ENCODE results near the gene GDA. TPM values are rescaled to one million over a fixed set of nuclear protein-coding genes. Genes with fewer than 3 reads are reported as not detected.

The GDA gene
- total and polyA plus RNA-seq, 12 donors, result 0.11 to 5.5 (median 0.39) TPM; not detected in 3

DNA sequence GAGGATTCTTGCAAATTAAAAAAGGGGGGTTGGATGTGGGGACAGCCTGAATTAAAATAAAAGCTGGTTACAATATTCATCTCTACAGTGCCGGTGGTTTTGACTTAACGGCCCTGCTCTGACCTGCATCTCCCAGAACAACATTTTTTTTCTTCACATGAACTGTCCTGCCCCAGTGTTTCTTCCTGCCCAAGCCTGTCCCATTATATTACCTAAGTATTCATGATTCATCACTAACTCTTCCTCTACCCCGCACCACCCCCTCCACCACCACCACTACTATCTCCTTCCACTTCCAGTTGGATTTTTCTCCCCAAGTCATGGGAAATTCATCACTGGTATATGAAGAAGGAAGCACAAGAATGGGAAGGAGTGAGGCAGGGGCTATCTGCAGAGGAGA, 125.7 kb downstream of the GDA start:
- intact Hi-C loops (cut with DNase I), result loop anchor here in 4 of 10 donors (5.0 to 10.0 kb wide), 3 partner anchors 460 to 470 kb away; no protein-coding TSS in a partner anchor
- no peak for ATAC-seq

DNA sequence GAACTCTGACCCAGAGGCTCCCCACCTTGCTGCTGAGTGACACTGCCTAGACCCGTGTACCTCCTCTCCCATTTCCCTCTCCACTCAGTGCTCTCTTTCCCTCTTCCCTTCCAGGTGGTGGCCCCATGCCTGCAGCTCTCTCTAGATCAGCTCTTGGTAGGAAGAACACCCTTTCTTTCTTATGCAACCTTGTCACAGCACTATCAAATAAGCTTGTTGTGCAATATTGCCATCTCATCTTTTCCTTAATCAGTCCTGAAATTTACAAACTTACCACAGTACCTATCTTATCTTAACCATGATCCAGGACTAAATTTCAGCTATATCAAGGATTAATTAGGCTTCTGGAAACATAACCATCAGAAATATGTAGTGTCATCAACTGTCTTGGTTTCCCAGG, 127.2 kb downstream of the GDA start:
- Histone ChIP-seq H3K4me1 (no peaks in the 10 kb centered on the region), H3K36me3 (no peaks in the 10 kb centered on the region), H3K27ac (no peak overlapping the region), H3K4me3 (no peak overlapping the region), H3K9me3 (no peaks in the 10 kb centered on the region), H3K27me3 (no peaks in the 10 kb centered on the region)
- intact Hi-C loops (cut with DNase I), result loop anchor here in 2 of 10 donors (10.0 kb wide), 2 partner anchors 462 to 472 kb away; no protein-coding TSS in a partner anchor
- 78 to 80% methylated on average over 1 of the region's 1 CpG for WGBS, 2 donors
- TF ChIP-seq, protein P1, sequence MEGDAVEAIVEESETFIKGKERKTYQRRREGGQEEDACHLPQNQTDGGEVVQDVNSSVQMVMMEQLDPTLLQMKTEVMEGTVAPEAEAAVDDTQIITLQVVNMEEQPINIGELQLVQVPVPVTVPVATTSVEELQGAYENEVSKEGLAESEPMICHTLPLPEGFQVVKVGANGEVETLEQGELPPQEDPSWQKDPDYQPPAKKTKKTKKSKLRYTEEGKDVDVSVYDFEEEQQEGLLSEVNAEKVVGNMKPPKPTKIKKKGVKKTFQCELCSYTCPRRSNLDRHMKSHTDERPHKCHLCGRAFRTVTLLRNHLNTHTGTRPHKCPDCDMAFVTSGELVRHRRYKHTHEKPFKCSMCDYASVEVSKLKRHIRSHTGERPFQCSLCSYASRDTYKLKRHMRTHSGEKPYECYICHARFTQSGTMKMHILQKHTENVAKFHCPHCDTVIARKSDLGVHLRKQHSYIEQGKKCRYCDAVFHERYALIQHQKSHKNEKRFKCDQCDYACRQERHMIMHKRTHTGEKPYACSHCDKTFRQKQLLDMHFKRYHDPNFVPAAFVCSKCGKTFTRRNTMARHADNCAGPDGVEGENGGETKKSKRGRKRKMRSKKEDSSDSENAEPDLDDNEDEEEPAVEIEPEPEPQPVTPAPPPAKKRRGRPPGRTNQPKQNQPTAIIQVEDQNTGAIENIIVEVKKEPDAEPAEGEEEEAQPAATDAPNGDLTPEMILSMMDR (IDR thresholded peaks at IDR 0.05), result no peak
- no peak for ATAC-seq
- no peak for DNase-seq

More for the DNA sequence above, 125.7 kb downstream of the GDA start:
- no peak for DNase-seq
- no peaks in the 10 kb centered on the region for H3K9me3 ChIP-seq
- H3K27me3 ChIP-seq, result no peaks in the 10 kb centered on the region
- TF ChIP-seq, protein P1 (IDR thresholded peaks at IDR 0.05), result no peak
- H3K27ac ChIP-seq, result no peak overlapping the region
- H3K4me3 ChIP-seq, result no peak overlapping the region
- WGBS, 2 donors, result 83 to 89% methylated on average over 3 of the region's 3 CpGs
- no peaks in the 10 kb centered on the region for H3K36me3 ChIP-seq
- H3K4me1 ChIP-seq, result no peaks in the 10 kb centered on the region

- no peaks in the 10 kb centered on the region for H3K4me1 ChIP-seq
- TF ChIP-seq, protein P1 (IDR thresholded peaks at IDR 0.05), result no peak
- no peak for DNase-seq
- intact Hi-C loops (cut with DNase I), result loop anchor here in 2 of 10 donors (10.0 kb wide), 2 partner anchors 464 to 474 kb away; no protein-coding TSS in a partner anchor
- no peaks in the 10 kb centered on the region for H3K27me3 ChIP-seq
- H3K4me3 ChIP-seq, result no peak overlapping the region
- 88 to 92% methylated on average over 2 of the region's 2 CpGs for WGBS, 2 donors
- no peak overlapping the region for H3K27ac ChIP-seq
- no peaks in the 10 kb centered on the region for H3K36me3 ChIP-seq
- no peaks in the 10 kb centered on the region for H3K9me3 ChIP-seq
- no peak for ATAC-seq
These were observed 129.7 kb downstream of the GDA start for GRCh38 chr9:72278959-72279358.

DNA sequence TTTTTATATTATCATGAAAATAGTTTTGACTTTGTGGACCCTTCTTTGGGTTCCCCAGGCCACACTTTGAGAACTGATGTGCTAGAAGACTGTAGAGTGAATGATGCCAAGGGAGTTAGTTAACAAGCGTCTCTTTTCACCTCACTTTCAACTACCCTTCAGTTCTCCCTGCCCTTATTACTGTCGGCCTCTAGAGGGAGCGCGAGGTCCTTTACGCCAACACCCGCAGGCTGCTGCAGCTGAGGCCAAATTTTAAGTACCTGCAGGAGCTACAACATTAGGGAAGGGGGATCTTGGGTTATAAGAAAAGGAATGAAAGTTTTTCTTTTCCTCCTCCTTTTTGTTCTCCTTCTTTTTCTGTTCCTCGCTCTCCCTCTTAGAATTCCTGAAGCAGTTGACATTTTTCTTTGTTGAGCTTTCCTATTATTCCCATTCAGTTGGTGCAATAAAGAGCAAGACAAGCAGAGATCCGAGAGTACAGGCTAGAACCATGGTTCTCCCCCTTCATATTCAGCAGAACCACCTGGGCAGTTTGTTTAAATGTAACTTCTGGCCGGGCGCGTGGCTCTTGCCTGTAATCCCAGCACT, 131.8 kb downstream of the GDA start:
- Histone ChIP-seq H3K4me3 (no peak overlapping the region), H3K27ac (no peak overlapping the region), H3K4me1 (no peaks in the 10 kb centered on the region), H3K27me3 (no peaks in the 10 kb centered on the region), H3K9me3 (no peaks in the 10 kb centered on the region), H3K36me3 (no peaks in the 10 kb centered on the region)
- intact Hi-C loops (cut with DNase I), result loop anchor here (1.0 to 10.0 kb wide), 5 partner anchors 316 to 744 kb away; no protein-coding TSS in a partner anchor
- TF ChIP-seq, protein P1 (IDR thresholded peaks at IDR 0.05), result peak; percentile 90 to 97 (median 94)
- ATAC-seq, result peak; percentile 62 to 94 (median 84)
- WGBS, 2 donors, result 36 to 37% methylated on average over 11 of the region's 11 CpGs
- peak; percentile 62 to 66 for DNase-seq
